H1 (cell line): ENCODE results near the gene TSC2. TPM values are rescaled to one million over a fixed set of nuclear protein-coding genes. Genes with fewer than 3 reads are reported as not detected.

Source experiments
- CTCF ChIA-PET: fragments of 300-600 bp; sonication (Branson Sonifier 250); formaldehyde crosslinking; loops from one replicate; lab custom pipeline; 2021; ENCODE audit not compliant: partially characterized antibody; lab: Charles Lee
- POLR2A ChIA-PET: fragments of 300-600 bp; sonication (Branson Sonifier 250); formaldehyde crosslinking; loops from one replicate; lab custom pipeline; 2021; ENCODE audit warnings: inconsistent platforms; ENCODE audit not compliant: partially characterized antibody; lab: Charles Lee
- DNase-seq, 2 experiments: peaks; one replicate each; pipeline versions ENCODE4 v3.0.0 to v3.0.0-alpha.2; 2010 to 2022; ENCODE audit warnings: low spot score in 2 of 2, low read depth in 1 of 2, mixed read lengths in 1 of 2
- FAIRE-seq: peaks from 2 replicates; lab custom pipeline; 2011; peaks lifted over from hg19 to GRCh38; lab: Jason Lieb, UNC
- H2AFZ ChIP-seq: 2 replicates; pipeline ENCODE4 v1.8.1; 2012; ENCODE audit warnings: low read length, inconsistent platforms
- H2AK5ac ChIP-seq: 2 replicates; pipeline ENCODE4 v1.6.1; 2013; ENCODE audit warnings: low read depth, low read length
- H2BK120ac ChIP-seq: replicated peaks from 2 replicates; pipeline ENCODE3; 2013; ENCODE audit warnings: low read depth, low read length, inconsistent platforms
- H2BK12ac ChIP-seq: 2 replicates; pipeline ENCODE4 v1.6.1; 2013; ENCODE audit warnings: low read depth, low read length
- H2BK15ac ChIP-seq: 2 replicates; pipeline ENCODE4 v1.6.1; 2013; ENCODE audit warnings: low read length
- H2BK20ac ChIP-seq: 2 replicates; pipeline ENCODE4 v1.6.1; 2013; ENCODE audit warnings: low read length
- H2BK5ac ChIP-seq: 2 replicates; pipeline ENCODE4 v1.6.1; 2013; ENCODE audit warnings: low read depth, low read length
- H3K14ac ChIP-seq: 2 replicates; pipeline ENCODE4 v1.6.1; 2013; ENCODE audit warnings: inconsistent platforms; ENCODE audit not compliant: insufficient read length
- H3K18ac ChIP-seq: 2 replicates; pipeline ENCODE4 v1.6.1; 2013; ENCODE audit warnings: low read length; ENCODE audit errors: extremely low read depth
- H3K23ac ChIP-seq: 2 replicates; pipeline ENCODE4 v1.6.1; 2013; ENCODE audit warnings: inconsistent platforms; ENCODE audit not compliant: insufficient read length
- H3K23me2 ChIP-seq: 2 replicates; pipeline ENCODE4 v1.6.1; 2013; ENCODE audit warnings: low read depth, low read length
- H3K27ac ChIP-seq: 2 replicates; pipeline ENCODE4 v1.6.1; 2011; ENCODE audit warnings: low read depth, low read length, inconsistent platforms
- H3K27me3 ChIP-seq, 4 experiments: replicated peaks in 1 of 4; 1 replicate in 1 of 4; 2 replicates in 3 of 4; pipeline versions ENCODE4 v1.6.1 to v1.8.1; 2011 to 2013; ENCODE audit warnings: low read length in 3 of 4, mild to moderate bottlenecking in 3 of 4, inconsistent platforms in 2 of 4, mixed read lengths in 2 of 4, moderate library complexity in 1 of 4; ENCODE audit not compliant: control insufficient read depth in 3 of 4, insufficient read depth in 3 of 4; ENCODE audit errors: extremely low read depth in 1 of 4
- H3K36me3 ChIP-seq, 4 experiments: 2 replicates each; pipeline versions ENCODE4 v1.6.1 to v1.8.1; 2011 to 2013; ENCODE audit warnings: mild to moderate bottlenecking in 4 of 4, low read length in 3 of 4, moderate library complexity in 2 of 4, control low read depth in 1 of 4, inconsistent platforms in 1 of 4; ENCODE audit not compliant: insufficient read depth in 4 of 4, control insufficient read depth in 2 of 4
- H3K4ac ChIP-seq: replicated peaks from 2 replicates; pipeline ENCODE3; 2013; ENCODE audit warnings: low read length, low read depth, mixed read lengths, inconsistent platforms; ENCODE audit not compliant: insufficient read length
- H3K4me1 ChIP-seq, 4 experiments: replicated peaks in 1 of 4; 1 replicate in 1 of 4; 2 replicates in 3 of 4; pipeline versions ENCODE4 v1.6.1 to v1.8.1; 2011 to 2013; ENCODE audit warnings: low read length in 3 of 4, inconsistent platforms in 2 of 4, mixed read lengths in 1 of 4; ENCODE audit not compliant: insufficient read depth in 4 of 4, control insufficient read depth in 3 of 4
- H3K4me2 ChIP-seq, 2 experiments: 2 replicates each; pipeline versions ENCODE4 v1.6.1 to v1.8.1; 2011 to 2013; ENCODE audit warnings: low read depth in 2 of 2, low read length in 2 of 2, control low read depth in 1 of 2, inconsistent platforms in 1 of 2, mild to moderate bottlenecking in 1 of 2; ENCODE audit not compliant: insufficient read depth in 1 of 2
- H3K4me3 ChIP-seq, 4 experiments: fragments of 200-600, 300-600 bp in 1 of 4; sonication (generic), shearing (Covaris generic), sonication (Bioruptor Twin) in 1 of 4; 2 replicates each; pipeline versions ENCODE4 v1.5.1 to v1.8.1; 2011 to 2016; ENCODE audit warnings: low read length in 4 of 4, low read depth in 3 of 4, control low read depth in 2 of 4, inconsistent platforms in 2 of 4, mild to moderate bottlenecking in 2 of 4, mixed read lengths in 1 of 4, moderate library complexity in 1 of 4; ENCODE audit not compliant: insufficient read depth in 2 of 4; ENCODE audit errors: extremely low read depth in 1 of 4
- H3K56ac ChIP-seq: replicated peaks from 2 replicates; pipeline ENCODE3; 2013; ENCODE audit warnings: low read depth, mild to moderate bottlenecking, mixed read lengths, low read length, inconsistent platforms; ENCODE audit not compliant: insufficient read length
- H3K79me1 ChIP-seq: 2 replicates; pipeline ENCODE4 v1.6.1; 2013; ENCODE audit warnings: low read depth, low read length, control low read depth
- H3K79me2 ChIP-seq, 2 experiments: 2 replicates each; pipeline versions ENCODE4 v1.6.1 to v1.8.1; 2012 to 2013; ENCODE audit warnings: low read length in 2 of 2, mild to moderate bottlenecking in 2 of 2, inconsistent platforms in 1 of 2; ENCODE audit not compliant: insufficient read depth in 2 of 2, control insufficient read depth in 1 of 2
- H3K9ac ChIP-seq, 4 experiments: replicated peaks in 1 of 4; 1 replicate in 1 of 4; 2 replicates in 3 of 4; pipeline versions ENCODE4 v1.6.1 to v1.8.1; 2011 to 2013; ENCODE audit warnings: low read depth in 3 of 4, low read length in 3 of 4, control low read depth in 2 of 4, mild to moderate bottlenecking in 2 of 4, moderate library complexity in 2 of 4, inconsistent platforms in 1 of 4; ENCODE audit errors: extremely low read depth in 1 of 4
- H3K9me3 ChIP-seq, 2 experiments: 2 replicates each; pipeline versions ENCODE4 v1.6.1 to v1.8.1; 2012 to 2013; ENCODE audit warnings: mild to moderate bottlenecking in 2 of 2, moderate library complexity in 2 of 2, control low read depth in 1 of 2, inconsistent platforms in 1 of 2, low read depth in 1 of 2, low read length in 1 of 2, mixed read lengths in 1 of 2; ENCODE audit not compliant: insufficient read depth in 2 of 2
- H4K20me1 ChIP-seq, 2 experiments: replicated peaks in 1 of 2; 2 replicates each; pipeline versions ENCODE3 to v1.8.1; 2011 to 2013; ENCODE audit warnings: inconsistent platforms in 2 of 2, low read length in 2 of 2, mild to moderate bottlenecking in 1 of 2; ENCODE audit not compliant: insufficient read depth in 2 of 2, control insufficient read depth in 1 of 2
- H4K5ac ChIP-seq: 2 replicates; pipeline ENCODE4 v1.6.1; 2013; ENCODE audit warnings: low read length, low read depth, mixed read lengths, inconsistent platforms; ENCODE audit not compliant: insufficient read length
- H4K8ac ChIP-seq: 2 replicates; pipeline ENCODE4 v1.8.0; 2013; ENCODE audit warnings: mild to moderate bottlenecking, moderate library complexity, low read length, inconsistent platforms; ENCODE audit not compliant: insufficient read depth; ENCODE audit errors: extremely low read depth
- H4K91ac ChIP-seq: replicated peaks from 2 replicates; pipeline ENCODE3; 2013; ENCODE audit warnings: low read length, mixed read lengths, inconsistent platforms; ENCODE audit not compliant: insufficient read length
- CTBP2 ChIP-seq: IDR thresholded peaks from 2 replicates; pipeline ENCODE4 v1.7.0; 2011; ENCODE audit warnings: borderline replicate concordance, mild to moderate bottlenecking, moderate library complexity, mixed read lengths, low read length; ENCODE audit not compliant: insufficient read depth, insufficient read length
- KDM4A ChIP-seq: IDR thresholded peaks from one replicate; pipeline ENCODE4 v1.7.1; 2012; ENCODE audit warnings: low read depth, mild to moderate bottlenecking, moderate library complexity, low read length, inconsistent platforms; ENCODE audit not compliant: severe bottlenecking
- MAFK ChIP-seq: IDR thresholded peaks from 2 replicates; pipeline ENCODE4 v1.6.1; 2012; ENCODE audit warnings: low read depth, mild to moderate bottlenecking, improper control_type of control experiment, low read length
- POLR2A ChIP-seq, 2 experiments: IDR thresholded peaks; 1 replicate in 1 of 2; 2 replicates in 1 of 2; pipeline ENCODE4 v1.6.1; 2011; ENCODE audit warnings: low read depth in 2 of 2, low read length in 2 of 2, mild to moderate bottlenecking in 2 of 2; ENCODE audit errors: control extremely low read depth in 1 of 2
- POLR2AphosphoS5 ChIP-seq: IDR thresholded peaks from 2 replicates; pipeline ENCODE4 v1.6.1; 2011; ENCODE audit warnings: low read depth, low read length
- RNF2 ChIP-seq: fragments of 200-900, 300-1000 bp; sonication (generic); IDR thresholded peaks from 2 replicates; pipeline ENCODE4 v1.7.1; 2016; ENCODE audit warnings: borderline replicate concordance, low read depth, mild to moderate bottlenecking, antibody characterized with exemption, low read length; ENCODE audit not compliant: poor library complexity, severe bottlenecking; ENCODE audit errors: missing control alignments
- SUZ12 ChIP-seq: fragments of 200-600 bp; sonication (generic); IDR thresholded peaks from 2 replicates; pipeline ENCODE4 v1.6.1; 2012; ENCODE audit warnings: mild to moderate bottlenecking, inconsistent platforms, low read length, moderate library complexity, mixed read lengths
- TAF1 ChIP-seq: IDR thresholded peaks from 2 replicates; pipeline ENCODE4 v1.6.1; 2011; ENCODE audit warnings: mild to moderate bottlenecking, low read depth, low read length
- WGBS, 2 experiments: shearing (Covaris generic) in 1 of 2; methylation state at CpG; one replicate each; pipeline versions ENCODE4 v1.1.6 to v1.1.7; 2013 to 2015; ENCODE audit warnings: low lambda C conversion rate in 2 of 2, mixed read lengths in 2 of 2, inconsistent platforms in 1 of 2, low coverage in 1 of 2, missing lambda C conversion rate in 1 of 2; ENCODE audit not compliant: insufficient replicate concordance in 2 of 2, insufficient coverage in 1 of 2, insufficient read length in 1 of 2; ENCODE audit errors: extremely low coverage in 1 of 2, missing lambda C conversion rate in 1 of 2; 5-methylcytosine and 5-hydroxymethylcytosine counted together
- polyA plus RNA-seq, 7 experiments: library from polyadenylated mRNA; depleted of rRNA in 3 of 7; stranded (reverse) in 5 of 7; unstranded in 2 of 7; fragments of >200 nt in 5 of 7; fragments of 200-250 nt in 2 of 7; gene quantifications; 1 replicate in 5 of 7; 2 replicates in 1 of 7; 4 replicates in 1 of 7; pipeline versions ENCODE4 v1.2.1 to v1.2.3, GENCODE V29; 2011 to 2013; ENCODE audit warnings: missing spikeins in 2 of 7, mixed read lengths in 2 of 7
- total RNA-seq: library from RNA; stranded (reverse); fragmentation: NEBNext Ultra II Directional; extraction: Animal tissue kit (Norgen Biotek cat#: 25700); gene quantifications from 2 replicates; pipeline ENCODE4 v1.2.1, GENCODE V29; 2021
- TF ChIP-seq, protein P1 (sequence below), 3 experiments: IDR thresholded peaks; 1 replicate in 2 of 3; 2 replicates in 1 of 3; pipeline versions ENCODE4 v1.5.1 to v1.6.1; 2011; ENCODE audit warnings: low read length in 3 of 3, mild to moderate bottlenecking in 3 of 3, inconsistent platforms in 2 of 3, low read depth in 1 of 3, moderate library complexity in 1 of 3; ENCODE audit not compliant: insufficient read depth in 1 of 3; ENCODE audit errors: control extremely low read depth in 1 of 3

The TSC2 gene
- total and polyA plus RNA-seq, 2 of the 8 experiments (the other 6 are each of a cell fraction or from before 2014, with no cell fraction given): 65.9 to 96.6 TPM

- ChIA-PET POLR2A (interaction anchor here (1.0 to 3.6 kb wide), 7 partner anchors 9 to 122 kb away, joined by 3 to 11 read pairs (median 6); partner anchors contain the start of genes NTHL1, RPS2, TRAF7 and TSC2), CTCF (interaction anchor here (0.8 to 3.8 kb wide), 8 partner anchors 13 to 133 kb away, joined by 3 to 15 read pairs (median 9); no protein-coding TSS in a partner anchor)
- no peak for FAIRE-seq
- TF ChIP-seq, protein P1, sequence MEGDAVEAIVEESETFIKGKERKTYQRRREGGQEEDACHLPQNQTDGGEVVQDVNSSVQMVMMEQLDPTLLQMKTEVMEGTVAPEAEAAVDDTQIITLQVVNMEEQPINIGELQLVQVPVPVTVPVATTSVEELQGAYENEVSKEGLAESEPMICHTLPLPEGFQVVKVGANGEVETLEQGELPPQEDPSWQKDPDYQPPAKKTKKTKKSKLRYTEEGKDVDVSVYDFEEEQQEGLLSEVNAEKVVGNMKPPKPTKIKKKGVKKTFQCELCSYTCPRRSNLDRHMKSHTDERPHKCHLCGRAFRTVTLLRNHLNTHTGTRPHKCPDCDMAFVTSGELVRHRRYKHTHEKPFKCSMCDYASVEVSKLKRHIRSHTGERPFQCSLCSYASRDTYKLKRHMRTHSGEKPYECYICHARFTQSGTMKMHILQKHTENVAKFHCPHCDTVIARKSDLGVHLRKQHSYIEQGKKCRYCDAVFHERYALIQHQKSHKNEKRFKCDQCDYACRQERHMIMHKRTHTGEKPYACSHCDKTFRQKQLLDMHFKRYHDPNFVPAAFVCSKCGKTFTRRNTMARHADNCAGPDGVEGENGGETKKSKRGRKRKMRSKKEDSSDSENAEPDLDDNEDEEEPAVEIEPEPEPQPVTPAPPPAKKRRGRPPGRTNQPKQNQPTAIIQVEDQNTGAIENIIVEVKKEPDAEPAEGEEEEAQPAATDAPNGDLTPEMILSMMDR (IDR thresholded peaks at IDR 0.05; ENCODE audit: control extremely low read depth in 1 of 3, insufficient read depth in 1 of 3, low read depth in 1 of 3, low read length in 3 of 3): no peak
- no peak for TF ChIP-seq TAF1
- no peak; the same call in 1 of the 2 replicates for TF ChIP-seq POLR2AphosphoS5
- no peak for TF ChIP-seq KDM4A
- TF ChIP-seq SUZ12: no peak
- TF ChIP-seq RNF2: no peak
- no peak for TF ChIP-seq CTBP2
- TF ChIP-seq MAFK: no peak
- no peak for TF ChIP-seq POLR2A (IDR thresholded peaks at IDR 0.05; ENCODE audit: control extremely low read depth in 1 of 2, low read depth in 2 of 2, low read length in 2 of 2)
Measured at GRCh38 chr16:2086106-2086742, 38.4 kb downstream of the TSC2 start.

More at GRCh38 chr16:2086106-2086742, 38.4 kb downstream of the TSC2 start:
- H3K9me3 ChIP-seq: no peaks in the 10 kb centered on the region
- no peak overlapping the region for H3K14ac ChIP-seq
- H2BK20ac ChIP-seq: no peak overlapping the region
- no peak overlapping the region for H2AK5ac ChIP-seq
- no peak overlapping the region for H3K9ac ChIP-seq
- H4K91ac ChIP-seq: no peak overlapping the region
- H3K4me1 ChIP-seq: peaks cover 0 to 6% (median 5%) of the 10 kb centered on the region in 4 experiments; a peak in 5 of 7 replicates
- peaks cover 0 to 34% (median 0%) of the 10 kb centered on the region in 4 experiments; a peak in 4 of 8 replicates for H3K36me3 ChIP-seq
- H2BK15ac ChIP-seq: no peak overlapping the region
- no peak overlapping the region for H3K23ac ChIP-seq
- no peaks in the 10 kb centered on the region for H3K79me1 ChIP-seq
- H2BK5ac ChIP-seq: no peak overlapping the region; the same call in 1 of the 2 replicates
- no peak overlapping the region for H3K4me3 ChIP-seq
- no peak overlapping the region for H4K5ac ChIP-seq
- no peaks in the 10 kb centered on the region for H3K79me2 ChIP-seq
- no peak overlapping the region for H3K4me2 ChIP-seq
- H4K20me1 ChIP-seq: peaks cover 3 to 11% of the 10 kb centered on the region in 2 experiments
- H3K56ac ChIP-seq: no peak overlapping the region
- H3K27ac ChIP-seq: no peak overlapping the region
- no peak for DNase-seq
- no peak overlapping the region for H3K18ac ChIP-seq
- H3K23me2 ChIP-seq: peaks cover 2% of the 10 kb centered on the region; the same call in 1 of the 2 replicates
- H3K27me3 ChIP-seq: no peaks in the 10 kb centered on the region
- H3K4ac ChIP-seq: no peak overlapping the region
- no peak overlapping the region for H2AFZ ChIP-seq
- 96% methylated on average over 24 of the region's 27 CpGs; no CpG with 5 or more reads in 1 of the 2 experiments for WGBS, 2 experiments
- H2BK12ac ChIP-seq: no peak overlapping the region
- H2BK120ac ChIP-seq: no peak overlapping the region
- peak overlapping the region; percentile 79 for H4K8ac ChIP-seq
